ENCODE data around the gene LGALS7. TPM values are rescaled to one million over a fixed set of nuclear protein-coding genes. Genes with fewer than 3 reads are reported as not detected.

LGALS7 gene
- total and polyA plus RNA-seq, 2 of the 13 experiments (the other 11 are each of a cell fraction or from before 2014, with no cell fraction given) = 0.73 TPM; not detected in 1

DNA sequence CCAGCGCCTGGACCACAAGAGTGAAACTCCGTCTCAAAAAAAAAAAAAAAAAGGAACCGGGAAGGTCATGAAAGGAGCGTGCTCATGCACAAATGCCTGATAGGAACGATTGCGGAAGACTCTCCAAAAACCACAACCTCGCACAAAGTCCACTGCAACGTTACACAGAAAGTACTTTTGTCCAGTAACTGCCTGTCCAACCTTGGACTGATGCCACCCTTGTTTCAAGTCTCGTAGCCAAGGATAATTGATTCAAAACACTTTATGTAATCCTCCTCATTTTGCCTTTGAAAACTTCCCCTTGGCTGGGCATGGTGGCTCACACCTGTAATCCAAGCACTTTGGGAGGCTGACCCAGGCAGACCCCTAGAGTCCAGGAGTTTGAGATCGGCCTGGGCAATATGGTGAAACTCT lies 13.7 kb downstream of the LGALS7 start (continued):
- TF ChIP-seq, protein P1, sequence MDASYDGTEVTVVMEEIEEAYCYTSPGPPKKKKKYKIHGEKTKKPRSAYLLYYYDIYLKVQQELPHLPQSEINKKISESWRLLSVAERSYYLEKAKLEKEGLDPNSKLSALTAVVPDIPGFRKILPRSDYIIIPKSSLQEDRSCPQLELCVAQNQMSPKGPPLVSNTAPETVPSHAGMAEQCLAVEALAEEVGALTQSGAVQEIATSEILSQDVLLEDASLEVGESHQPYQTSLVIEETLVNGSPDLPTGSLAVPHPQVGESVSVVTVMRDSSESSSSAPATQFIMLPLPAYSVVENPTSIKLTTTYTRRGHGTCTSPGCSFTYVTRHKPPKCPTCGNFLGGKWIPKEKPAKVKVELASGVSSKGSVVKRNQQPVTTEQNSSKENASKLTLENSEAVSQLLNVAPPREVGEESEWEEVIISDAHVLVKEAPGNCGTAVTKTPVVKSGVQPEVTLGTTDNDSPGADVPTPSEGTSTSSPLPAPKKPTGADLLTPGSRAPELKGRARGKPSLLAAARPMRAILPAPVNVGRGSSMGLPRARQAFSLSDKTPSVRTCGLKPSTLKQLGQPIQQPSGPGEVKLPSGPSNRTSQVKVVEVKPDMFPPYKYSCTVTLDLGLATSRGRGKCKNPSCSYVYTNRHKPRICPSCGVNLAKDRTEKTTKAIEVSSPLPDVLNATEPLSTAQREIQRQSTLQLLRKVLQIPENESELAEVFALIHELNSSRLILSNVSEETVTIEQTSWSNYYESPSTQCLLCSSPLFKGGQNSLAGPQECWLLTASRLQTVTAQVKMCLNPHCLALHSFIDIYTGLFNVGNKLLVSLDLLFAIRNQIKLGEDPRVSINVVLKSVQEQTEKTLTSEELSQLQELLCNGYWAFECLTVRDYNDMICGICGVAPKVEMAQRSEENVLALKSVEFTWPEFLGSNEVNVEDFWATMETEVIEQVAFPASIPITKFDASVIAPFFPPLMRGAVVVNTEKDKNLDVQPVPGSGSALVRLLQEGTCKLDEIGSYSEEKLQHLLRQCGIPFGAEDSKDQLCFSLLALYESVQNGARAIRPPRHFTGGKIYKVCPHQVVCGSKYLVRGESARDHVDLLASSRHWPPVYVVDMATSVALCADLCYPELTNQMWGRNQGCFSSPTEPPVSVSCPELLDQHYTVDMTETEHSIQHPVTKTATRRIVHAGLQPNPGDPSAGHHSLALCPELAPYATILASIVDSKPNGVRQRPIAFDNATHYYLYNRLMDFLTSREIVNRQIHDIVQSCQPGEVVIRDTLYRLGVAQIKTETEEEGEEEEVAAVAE (CRISPR knock-in tag; IDR thresholded peaks at IDR 0.05; ENCODE audit: borderline replicate concordance) = peak; percentile 65; the same call in 1 of the 2 replicates
- TF ChIP-seq ZNF432 (CRISPR knock-in tag; IDR thresholded peaks at IDR 0.05; ENCODE audit: borderline replicate concordance) (no peak), ZNF296 (CRISPR knock-in tag; conservative IDR thresholded peaks at IDR 0.05) (no peak), GATA4 (IDR thresholded peaks at IDR 0.05; ENCODE audit: borderline replicate concordance, low read depth) (0 out of 2 replicates have a peak, but pooled peaks have one; percentile 58), ZNF431 (CRISPR knock-in tag; IDR thresholded peaks at IDR 0.05; ENCODE audit: borderline replicate concordance, low read depth) (no peak), ELF1 (CRISPR knock-in tag; IDR thresholded peaks at IDR 0.05) (peak; percentile 64), CREM (IDR thresholded peaks at IDR 0.05) (peak; percentile 81; the same call in 1 of the 2 replicates), CREM (CRISPR knock-in tag; IDR thresholded peaks at IDR 0.05) (no peak), ISL2 (CRISPR knock-in tag; IDR thresholded peaks at IDR 0.05) (peak; percentile 85), ARID2 (CRISPR knock-in tag; IDR thresholded peaks at IDR 0.05; ENCODE audit: borderline replicate concordance) (no peak; the same call in 1 of the 2 replicates), ZNF563 (CRISPR knock-in tag; IDR thresholded peaks at IDR 0.05) (0 out of 2 replicates have a peak, but pooled peaks have one; percentile 29), ZNF292 (CRISPR knock-in tag; IDR thresholded peaks at IDR 0.05; ENCODE audit: borderline replicate concordance, low read depth) (peak; percentile 36; the same call in 1 of the 2 replicates), ZBTB38 (CRISPR knock-in tag; IDR thresholded peaks at IDR 0.05) (peak; percentile 46; the same call in 1 of the 2 replicates), CBX5 (CRISPR knock-in tag; IDR thresholded peaks at IDR 0.05; ENCODE audit: borderline replicate concordance) (no peak; the same call in 1 of the 2 replicates), ZBTB7B (CRISPR knock-in tag; IDR thresholded peaks at IDR 0.05) (peak; percentile 69; the same call in 1 of the 2 replicates), ZNF143 (CRISPR knock-in tag; IDR thresholded peaks at IDR 0.05) (no peak), ZNF784 (CRISPR knock-in tag; IDR thresholded peaks at IDR 0.05; ENCODE audit: borderline replicate concordance) (no peak), ADNP (CRISPR knock-in tag; IDR thresholded peaks at IDR 0.05) (peak; percentile 12; the same call in 1 of the 2 replicates)
- TF ChIP-seq, protein P2, sequence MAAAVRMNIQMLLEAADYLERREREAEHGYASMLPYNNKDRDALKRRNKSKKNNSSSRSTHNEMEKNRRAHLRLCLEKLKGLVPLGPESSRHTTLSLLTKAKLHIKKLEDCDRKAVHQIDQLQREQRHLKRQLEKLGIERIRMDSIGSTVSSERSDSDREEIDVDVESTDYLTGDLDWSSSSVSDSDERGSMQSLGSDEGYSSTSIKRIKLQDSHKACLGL (CRISPR knock-in tag; IDR thresholded peaks at IDR 0.05) = no peak
- TF ChIP-seq, protein P3, sequence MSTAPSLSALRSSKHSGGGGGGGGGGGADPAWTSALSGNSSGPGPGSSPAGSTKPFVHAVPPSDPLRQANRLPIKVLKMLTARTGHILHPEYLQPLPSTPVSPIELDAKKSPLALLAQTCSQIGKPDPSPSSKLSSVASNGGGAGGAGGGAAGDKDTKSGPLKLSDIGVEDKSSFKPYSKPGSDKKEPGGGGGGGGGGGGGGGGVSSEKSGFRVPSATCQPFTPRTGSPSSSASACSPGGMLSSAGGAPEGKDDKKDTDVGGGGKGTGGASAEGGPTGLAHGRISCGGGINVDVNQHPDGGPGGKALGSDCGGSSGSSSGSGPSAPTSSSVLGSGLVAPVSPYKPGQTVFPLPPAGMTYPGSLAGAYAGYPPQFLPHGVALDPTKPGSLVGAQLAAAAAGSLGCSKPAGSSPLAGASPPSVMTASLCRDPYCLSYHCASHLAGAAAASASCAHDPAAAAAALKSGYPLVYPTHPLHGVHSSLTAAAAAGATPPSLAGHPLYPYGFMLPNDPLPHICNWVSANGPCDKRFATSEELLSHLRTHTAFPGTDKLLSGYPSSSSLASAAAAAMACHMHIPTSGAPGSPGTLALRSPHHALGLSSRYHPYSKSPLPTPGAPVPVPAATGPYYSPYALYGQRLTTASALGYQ (CRISPR knock-in tag; IDR thresholded peaks at IDR 0.05) = peak; percentile 70; the same call in 1 of the 2 replicates
- TF ChIP-seq, protein P4, sequence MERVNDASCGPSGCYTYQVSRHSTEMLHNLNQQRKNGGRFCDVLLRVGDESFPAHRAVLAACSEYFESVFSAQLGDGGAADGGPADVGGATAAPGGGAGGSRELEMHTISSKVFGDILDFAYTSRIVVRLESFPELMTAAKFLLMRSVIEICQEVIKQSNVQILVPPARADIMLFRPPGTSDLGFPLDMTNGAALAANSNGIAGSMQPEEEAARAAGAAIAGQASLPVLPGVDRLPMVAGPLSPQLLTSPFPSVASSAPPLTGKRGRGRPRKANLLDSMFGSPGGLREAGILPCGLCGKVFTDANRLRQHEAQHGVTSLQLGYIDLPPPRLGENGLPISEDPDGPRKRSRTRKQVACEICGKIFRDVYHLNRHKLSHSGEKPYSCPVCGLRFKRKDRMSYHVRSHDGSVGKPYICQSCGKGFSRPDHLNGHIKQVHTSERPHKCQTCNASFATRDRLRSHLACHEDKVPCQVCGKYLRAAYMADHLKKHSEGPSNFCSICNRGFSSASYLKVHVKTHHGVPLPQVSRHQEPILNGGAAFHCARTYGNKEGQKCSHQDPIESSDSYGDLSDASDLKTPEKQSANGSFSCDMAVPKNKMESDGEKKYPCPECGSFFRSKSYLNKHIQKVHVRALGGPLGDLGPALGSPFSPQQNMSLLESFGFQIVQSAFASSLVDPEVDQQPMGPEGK (CRISPR knock-in tag; IDR thresholded peaks at IDR 0.05) = peak; percentile 48

Data from HepG2 (cell line).